GM12864 (cell line): ENCODE measurements around the gene DCN.

Source experiments
- DNase-seq: peaks from one replicate; pipeline ENCODE4 v3.0.0-alpha.2; 2011; ENCODE audit warnings: low read depth
- H3K4me3 ChIP-seq: 2 replicates; pipeline ENCODE4 v1.5.1; 2011; ENCODE audit warnings: mild to moderate bottlenecking, low read depth, low read length, control low read depth
- TF ChIP-seq, protein P1 (sequence below): IDR thresholded peaks from 2 replicates; pipeline ENCODE4 v1.5.1; 2011; ENCODE audit warnings: low read depth, mild to moderate bottlenecking, moderate library complexity, low read length, control low read depth, inconsistent platforms; ENCODE audit errors: missing control alignments

Gene DCN

DNA sequence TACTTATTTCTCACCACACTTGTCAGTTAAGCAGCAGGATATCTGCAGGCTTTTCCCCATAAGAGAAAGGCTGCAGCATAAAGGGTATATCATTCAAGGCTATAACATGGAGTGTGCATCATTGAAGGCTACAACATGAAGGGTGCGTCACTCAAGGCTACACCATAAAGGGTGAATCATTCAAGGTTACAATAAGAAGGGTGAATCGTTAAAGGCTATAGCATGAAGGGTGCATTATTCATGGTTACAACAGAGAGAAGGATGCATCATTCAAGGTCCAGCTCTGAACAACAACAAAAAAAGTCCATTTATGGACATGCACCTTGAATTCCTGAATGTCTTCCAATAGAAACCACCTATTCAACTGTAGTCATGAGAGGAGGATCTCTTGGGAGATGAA lies 38.6 kb downstream of the DCN start:
- H3K4me3 ChIP-seq, result no peak overlapping the region
- DNase-seq, result no peak
- TF ChIP-seq, protein P1, sequence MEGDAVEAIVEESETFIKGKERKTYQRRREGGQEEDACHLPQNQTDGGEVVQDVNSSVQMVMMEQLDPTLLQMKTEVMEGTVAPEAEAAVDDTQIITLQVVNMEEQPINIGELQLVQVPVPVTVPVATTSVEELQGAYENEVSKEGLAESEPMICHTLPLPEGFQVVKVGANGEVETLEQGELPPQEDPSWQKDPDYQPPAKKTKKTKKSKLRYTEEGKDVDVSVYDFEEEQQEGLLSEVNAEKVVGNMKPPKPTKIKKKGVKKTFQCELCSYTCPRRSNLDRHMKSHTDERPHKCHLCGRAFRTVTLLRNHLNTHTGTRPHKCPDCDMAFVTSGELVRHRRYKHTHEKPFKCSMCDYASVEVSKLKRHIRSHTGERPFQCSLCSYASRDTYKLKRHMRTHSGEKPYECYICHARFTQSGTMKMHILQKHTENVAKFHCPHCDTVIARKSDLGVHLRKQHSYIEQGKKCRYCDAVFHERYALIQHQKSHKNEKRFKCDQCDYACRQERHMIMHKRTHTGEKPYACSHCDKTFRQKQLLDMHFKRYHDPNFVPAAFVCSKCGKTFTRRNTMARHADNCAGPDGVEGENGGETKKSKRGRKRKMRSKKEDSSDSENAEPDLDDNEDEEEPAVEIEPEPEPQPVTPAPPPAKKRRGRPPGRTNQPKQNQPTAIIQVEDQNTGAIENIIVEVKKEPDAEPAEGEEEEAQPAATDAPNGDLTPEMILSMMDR, result no peak

DNA sequence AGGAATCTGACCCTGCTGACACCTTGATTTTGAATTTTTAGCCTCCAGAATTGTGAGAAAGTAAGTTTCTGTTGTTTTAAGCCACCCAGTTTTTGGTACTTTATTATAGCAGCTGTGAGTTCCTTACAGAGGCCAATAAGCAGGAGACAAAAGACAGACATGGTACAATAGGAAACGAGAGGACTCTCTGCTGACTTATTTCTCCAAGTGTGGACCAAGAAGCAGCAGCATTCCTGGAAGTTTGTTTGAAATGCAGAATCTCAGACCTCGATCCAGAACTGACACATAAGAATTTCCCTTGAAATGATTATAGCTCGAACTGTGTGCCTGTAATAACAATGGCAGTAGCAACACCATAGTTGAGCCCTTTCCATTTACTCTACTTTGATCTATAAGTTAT lies 39.4 kb downstream of the DCN start:
- DNase-seq, result no peak
- no peak overlapping the region for H3K4me3 ChIP-seq
- TF ChIP-seq, protein P1, result no peak

DNA sequence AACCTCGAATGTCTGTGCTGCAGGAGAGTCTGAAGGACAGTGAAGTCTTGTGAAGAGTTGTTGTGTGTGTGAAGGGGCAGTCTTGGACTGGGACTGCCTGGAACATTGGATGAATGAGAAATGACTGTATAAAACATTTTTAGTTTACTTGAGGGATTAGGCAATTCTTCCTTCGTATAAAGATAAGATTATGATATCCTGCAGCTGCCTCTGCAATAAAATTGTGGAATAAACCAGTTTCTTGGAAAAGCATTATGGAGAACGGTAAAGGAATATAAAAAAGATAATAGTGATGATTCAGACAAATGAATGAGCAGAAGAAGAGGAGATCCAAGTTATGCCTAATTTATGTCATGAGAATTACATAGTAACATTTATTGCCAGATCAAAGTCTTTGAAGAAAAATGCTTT lies 40.4 kb downstream of the DCN start:
- TF ChIP-seq, protein P1, result no peak
- H3K4me3 ChIP-seq, result no peak overlapping the region

DNA sequence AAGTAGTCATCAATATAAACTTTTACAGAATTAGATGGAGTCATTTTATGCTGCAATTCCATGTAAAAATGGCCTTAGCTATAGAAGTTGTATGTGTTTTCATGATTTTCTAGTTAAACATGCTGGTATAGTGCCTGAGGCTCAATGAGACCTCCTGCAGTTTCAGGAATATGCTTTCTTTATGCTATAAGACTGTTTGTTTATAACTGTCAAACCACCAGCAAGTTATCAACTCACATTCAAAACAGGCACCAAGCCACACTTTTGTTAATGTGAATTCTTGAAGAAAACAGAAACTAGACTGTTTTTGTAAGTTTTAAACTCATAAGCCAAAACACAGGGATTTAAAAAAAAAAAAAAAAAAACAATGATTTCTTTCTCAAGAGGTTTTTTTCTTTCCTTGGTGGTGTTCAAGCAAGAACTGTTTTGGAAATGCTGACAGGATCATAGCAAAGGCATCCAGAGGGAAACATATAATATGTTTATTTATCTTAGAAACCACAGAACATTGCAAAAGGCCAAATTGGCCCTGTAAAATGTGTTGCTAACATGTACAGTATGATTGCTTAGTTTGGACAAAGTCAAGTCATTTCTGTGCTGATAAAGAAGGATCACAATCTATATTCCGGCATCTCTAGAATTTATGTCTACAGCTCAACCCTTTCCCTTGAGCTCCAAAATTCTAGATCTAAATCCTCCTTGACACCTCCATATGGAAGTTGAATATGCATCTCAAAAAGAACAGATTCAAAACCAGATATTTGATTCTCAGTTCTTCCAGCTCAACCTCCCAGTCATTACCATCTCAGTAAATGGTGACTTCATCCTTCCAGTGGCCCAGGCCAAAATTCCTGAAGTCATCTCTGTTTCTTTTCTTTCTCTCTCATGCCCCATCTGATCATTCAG lies 42.3 kb downstream of the DCN start:
- TF ChIP-seq, protein P1, result no peak
- DNase-seq, result no peak
- H3K4me3 ChIP-seq, result no peak overlapping the region

More for the DNA sequence above, 40.4 kb downstream of the DCN start:
- no peak for DNase-seq

DNA sequence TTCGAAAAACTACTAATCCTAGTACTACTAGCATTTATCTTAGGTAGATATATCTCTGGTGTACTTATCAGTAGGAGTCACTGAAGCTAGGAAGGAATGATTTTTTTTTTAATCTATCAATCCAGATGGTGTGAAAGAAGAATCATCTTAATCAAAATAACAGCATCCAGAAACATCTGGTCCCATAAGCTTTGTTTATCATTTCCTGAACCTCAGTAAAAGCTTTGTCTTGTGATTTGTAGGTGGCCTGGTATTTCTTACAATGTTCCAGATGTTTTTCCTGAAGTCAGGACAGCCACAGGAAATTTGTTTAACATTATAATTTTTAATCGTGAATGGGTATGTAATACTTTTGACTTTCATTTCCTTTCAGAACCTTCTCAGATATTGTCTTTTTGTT lies 43.3 kb downstream of the DCN start:
- no peak overlapping the region for H3K4me3 ChIP-seq
- TF ChIP-seq, protein P1, result no peak
- no peak for DNase-seq

DNA sequence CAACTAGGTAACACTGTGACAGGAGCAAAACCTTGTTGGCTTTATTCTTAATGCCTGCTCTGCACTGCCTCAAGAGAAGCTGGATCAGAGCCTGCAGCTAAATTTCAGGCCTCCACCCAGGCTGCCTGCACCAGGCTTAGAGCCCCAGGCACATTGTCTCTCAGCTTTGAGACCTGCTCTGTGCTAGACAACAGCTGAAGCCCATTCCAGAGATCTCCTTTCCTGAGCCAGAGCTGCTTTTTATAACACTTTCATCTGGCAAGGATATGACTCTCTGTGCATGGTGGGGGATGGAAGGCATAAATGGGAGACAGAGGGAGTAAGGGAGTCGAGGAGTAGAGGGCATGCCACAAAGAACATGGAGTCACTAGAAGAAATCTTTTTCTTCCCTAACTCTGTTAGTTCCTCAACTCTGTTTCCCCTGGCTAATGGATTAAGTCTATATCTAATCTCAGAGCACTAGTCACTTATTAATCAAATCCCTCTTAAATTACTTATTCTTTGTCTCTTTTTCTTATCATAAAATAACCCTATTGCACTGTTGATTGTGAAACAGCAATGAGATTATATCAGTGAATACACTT lies 44.2 kb downstream of the DCN start:
- DNase-seq, result no peak
- TF ChIP-seq, protein P1, result no peak
- H3K4me3 ChIP-seq, result no peak overlapping the region
